AG09309 (cell line): ENCODE data around the gene S100A8.
"Not testable (repeated sequence)": the region's sequence is repeated elsewhere in the genome, so short reads cannot be mapped to it uniquely, and the experiment has no call there.

Experiments used
- DNase-seq: peaks from one replicate; pipeline ENCODE4 v3.0.0-alpha.2; 2010; ENCODE audit warnings: low read depth
- H3K4me3 ChIP-seq: 2 replicates; pipeline ENCODE4 v1.5.1; 2011; ENCODE audit warnings: mild to moderate bottlenecking, low read depth, low read length, moderate library complexity; ENCODE audit not compliant: control insufficient read depth
- TF ChIP-seq, protein P1 (sequence below): IDR thresholded peaks from 2 replicates; pipeline ENCODE4 v1.5.1; 2011; ENCODE audit warnings: mild to moderate bottlenecking, low read depth, low read length, inconsistent platforms; ENCODE audit not compliant: insufficient read depth, control insufficient read depth; ENCODE audit errors: missing control alignments

S100A8 gene

DNA sequence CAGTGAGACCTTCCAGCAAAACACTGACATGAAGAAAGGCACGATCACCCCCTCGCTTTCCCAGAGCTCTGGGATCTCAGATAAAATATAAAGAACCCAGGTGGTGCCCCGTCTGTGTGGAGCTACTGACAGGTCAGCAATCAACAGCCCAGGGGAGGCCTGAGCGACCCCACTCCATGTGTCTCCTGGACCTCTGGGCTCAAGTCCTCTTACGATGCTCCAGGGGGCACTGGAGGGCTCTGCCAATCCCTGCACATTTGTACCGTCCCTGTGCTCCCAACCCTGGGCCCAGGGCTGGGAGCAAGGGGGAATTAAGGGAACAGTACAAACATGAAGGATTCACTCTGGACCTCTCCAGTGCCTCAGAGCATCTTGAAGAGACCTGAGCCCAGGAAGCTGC is 37.9 kb upstream of the S100A8 start:
- TF ChIP-seq, protein P1, sequence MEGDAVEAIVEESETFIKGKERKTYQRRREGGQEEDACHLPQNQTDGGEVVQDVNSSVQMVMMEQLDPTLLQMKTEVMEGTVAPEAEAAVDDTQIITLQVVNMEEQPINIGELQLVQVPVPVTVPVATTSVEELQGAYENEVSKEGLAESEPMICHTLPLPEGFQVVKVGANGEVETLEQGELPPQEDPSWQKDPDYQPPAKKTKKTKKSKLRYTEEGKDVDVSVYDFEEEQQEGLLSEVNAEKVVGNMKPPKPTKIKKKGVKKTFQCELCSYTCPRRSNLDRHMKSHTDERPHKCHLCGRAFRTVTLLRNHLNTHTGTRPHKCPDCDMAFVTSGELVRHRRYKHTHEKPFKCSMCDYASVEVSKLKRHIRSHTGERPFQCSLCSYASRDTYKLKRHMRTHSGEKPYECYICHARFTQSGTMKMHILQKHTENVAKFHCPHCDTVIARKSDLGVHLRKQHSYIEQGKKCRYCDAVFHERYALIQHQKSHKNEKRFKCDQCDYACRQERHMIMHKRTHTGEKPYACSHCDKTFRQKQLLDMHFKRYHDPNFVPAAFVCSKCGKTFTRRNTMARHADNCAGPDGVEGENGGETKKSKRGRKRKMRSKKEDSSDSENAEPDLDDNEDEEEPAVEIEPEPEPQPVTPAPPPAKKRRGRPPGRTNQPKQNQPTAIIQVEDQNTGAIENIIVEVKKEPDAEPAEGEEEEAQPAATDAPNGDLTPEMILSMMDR: no peak
- DNase-seq: no peak
- H3K4me3 ChIP-seq: no peak overlapping the region

DNA sequence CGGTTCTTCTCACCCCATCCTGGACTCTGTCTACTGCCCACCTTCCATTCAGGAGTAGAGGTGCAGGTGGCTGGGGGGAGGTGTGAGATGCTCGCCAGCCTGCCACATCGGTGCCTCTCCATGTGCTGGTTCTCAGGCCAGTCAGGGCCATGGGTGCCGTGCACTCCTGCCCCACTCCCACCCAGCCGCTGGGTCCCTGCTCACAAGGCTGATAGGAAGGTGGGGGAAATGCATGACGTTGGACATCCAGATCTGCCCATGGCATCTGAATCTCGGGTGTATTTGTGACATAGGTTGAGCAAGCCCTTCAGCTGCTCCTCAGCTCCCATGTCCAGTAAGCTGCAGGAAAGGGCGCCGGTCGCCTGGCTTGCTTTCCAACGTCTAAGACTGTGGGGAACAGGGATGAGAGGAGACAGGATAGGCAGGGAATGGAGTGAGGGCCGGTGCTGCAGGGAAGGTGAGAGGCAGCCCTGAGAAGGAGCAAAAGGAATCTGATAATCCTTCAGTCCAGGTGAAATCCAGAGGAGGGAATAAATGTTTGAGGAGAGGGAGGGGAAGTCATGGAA is 37.3 kb upstream of the S100A8 start:
- TF ChIP-seq, protein P1: no peak
- no peak for DNase-seq
- H3K4me3 ChIP-seq: no peak overlapping the region

DNA sequence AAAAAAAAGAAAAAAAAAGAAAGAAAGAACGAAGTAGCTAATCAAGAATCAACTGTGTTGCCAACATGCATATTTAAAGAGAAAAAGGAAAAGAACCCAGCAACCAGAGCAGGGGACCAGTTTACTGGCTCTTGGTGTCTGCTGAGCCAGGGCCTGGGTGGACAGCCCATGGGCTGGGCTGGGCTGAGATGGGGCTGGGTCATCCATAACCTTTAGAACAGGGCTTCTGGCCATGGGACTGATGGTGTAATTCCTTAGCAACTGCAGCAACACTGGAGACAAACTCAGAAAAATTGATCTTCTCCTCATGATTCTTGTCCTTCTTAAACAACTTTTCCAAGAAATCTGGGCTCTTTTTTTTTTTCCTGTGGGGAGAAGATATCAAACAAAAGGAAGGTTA is 35.9 kb upstream of the S100A8 start:
- TF ChIP-seq, protein P1: no peak
- no peak for DNase-seq
- H3K4me3 ChIP-seq: no peak overlapping the region

DNA sequence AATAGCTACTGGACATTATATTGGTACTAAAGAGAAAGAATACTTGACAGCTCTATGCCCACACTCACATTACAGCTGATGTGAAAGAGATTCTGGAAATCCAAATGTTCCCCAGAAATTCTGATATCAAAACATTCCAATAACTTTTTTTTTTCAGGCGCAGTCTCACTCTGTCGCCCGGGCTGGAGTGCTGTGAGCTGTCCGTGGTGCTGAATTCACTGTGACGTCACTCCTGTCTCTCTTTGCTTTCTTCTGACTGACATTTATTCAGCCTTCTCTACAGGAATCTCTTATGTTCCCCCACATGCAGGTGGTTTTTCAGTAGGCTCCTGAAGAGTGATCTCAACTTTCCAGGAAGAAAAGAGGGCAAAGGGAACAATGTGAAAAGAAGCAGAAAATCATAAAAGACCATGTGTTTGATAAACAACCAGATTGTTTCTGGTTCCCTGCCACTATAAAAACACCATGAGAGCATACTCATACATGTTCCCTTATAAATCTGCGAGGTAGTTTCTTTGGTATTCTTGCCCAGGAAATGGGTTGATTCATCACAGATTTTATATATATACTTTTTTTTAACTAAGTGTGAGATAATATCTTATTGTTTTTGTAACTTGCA is 31.7 kb upstream of the S100A8 start:
- H3K4me3 ChIP-seq: no peak overlapping the region
- TF ChIP-seq, protein P1: no peak
- DNase-seq: peak; percentile 13

DNA sequence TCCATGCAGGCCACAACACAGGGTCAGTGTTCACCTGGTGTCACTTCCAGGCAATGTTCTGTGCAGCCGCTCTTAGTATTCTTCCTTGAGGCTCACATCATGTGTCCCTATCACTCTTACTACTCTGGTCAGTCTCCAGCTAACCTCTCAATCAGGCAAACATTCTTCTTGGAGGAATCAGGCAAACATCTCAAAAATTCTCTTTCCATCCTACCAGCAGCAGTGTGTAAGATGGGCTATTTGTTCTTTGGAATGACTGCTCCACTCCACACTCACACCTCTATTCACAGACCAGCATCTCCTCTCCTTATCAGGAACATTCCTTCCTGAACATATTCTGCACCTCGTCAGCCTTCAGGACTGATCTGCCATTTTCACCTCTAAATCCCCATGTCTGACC is 29.4 kb upstream of the S100A8 start:
- TF ChIP-seq, protein P1: no peak
- no peak overlapping the region for H3K4me3 ChIP-seq
- no peak for DNase-seq

DNA sequence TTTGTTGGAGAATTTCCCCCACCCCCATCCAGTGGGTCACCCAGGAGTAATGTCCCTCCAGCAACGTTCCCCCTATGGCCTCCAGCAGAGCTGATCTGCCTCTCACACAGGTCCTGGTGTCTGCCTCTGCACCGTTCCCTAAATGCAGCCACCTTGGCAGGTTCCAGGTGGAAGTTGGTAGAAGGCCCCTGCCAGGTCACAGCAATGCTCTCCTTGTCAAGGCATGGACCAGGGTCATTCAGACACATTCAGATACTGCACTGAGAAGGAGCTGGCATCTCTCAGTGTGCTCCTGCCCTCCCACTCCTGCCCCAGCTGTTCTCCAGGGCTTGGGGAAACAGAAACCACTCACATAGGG is 28.5 kb upstream of the S100A8 start:
- H3K4me3 ChIP-seq, DNase-seq: not testable (repeated sequence)

DNA sequence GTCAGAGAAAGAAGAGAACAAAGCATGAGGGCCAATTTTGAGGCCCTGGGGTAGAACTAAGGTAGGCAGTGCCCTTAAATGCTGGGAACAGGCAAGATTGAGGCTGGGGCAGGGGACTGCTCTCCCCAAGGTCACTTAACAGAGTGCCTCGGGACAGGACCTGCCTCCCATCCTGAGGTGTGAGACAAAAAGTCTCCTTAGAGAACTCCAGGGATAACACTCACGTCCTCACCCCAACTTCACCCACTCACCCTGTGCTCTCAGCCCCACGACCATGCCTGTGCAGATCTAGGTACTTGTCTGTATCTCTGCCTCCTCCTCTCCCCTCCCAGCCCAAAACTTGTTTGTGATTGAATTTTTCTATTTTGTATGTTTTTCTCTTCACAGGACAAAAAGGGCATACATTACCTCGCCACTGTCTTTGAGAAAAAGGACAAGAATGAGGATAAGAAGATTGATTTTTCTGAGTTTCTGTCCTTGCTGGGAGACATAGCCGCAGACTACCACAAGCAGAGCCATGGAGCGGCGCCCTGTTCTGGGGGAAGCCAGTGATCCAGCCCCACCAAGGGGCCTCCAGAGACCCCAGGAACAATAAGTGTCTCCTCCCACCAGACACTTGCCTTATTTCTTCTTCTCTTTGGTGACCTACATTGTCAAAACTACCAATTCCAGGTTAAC is 28.0 kb upstream of the S100A8 start:
- not testable (repeated sequence) for H3K4me3 ChIP-seq, DNase-seq
